Measurements from ENCODE around the gene MBOAT7. TPM values are rescaled to one million over a fixed set of nuclear protein-coding genes. Genes with fewer than 3 reads are reported as not detected.

Gene MBOAT7
- total and polyA plus RNA-seq, 2 donors (not counting 3 experiments of a cell fraction or from before 2014, with no cell fraction given) = 204 to 218 TPM

GRCh38 chr19:54188215-54188871, 1.0 kb downstream of the MBOAT7 start:
- ChIA-PET POLR2A (interaction anchor here (0.6 to 5.2 kb wide), 5 partner anchors 13 to 51 kb away, joined by 3 to 91 read pairs (median 5); partner anchors contain the start of genes CNOT3 and RPS9), CTCF (interaction anchor here (0.6 to 2.2 kb wide), 6 partner anchors 9 to 78 kb away, joined by 3 to 25 read pairs (median 4); no protein-coding TSS in a partner anchor)
- intact Hi-C loops (cut with micrococcal nuclease) (no loop called here), dilution Hi-C loops (cut with MboI; ENCODE audit: extremely low pct_ligation_motif_present, low sequenced_read_pairs) (no loop called here)
- Histone ChIP-seq H3K9ac (replicated peaks; ENCODE audit: extremely low read depth, insufficient read depth, low read length) (peak overlapping the region; percentile 92), H2AFZ (ENCODE audit: low read depth, low read length) (no peak overlapping the region), H3K9me3 (replicated peaks; ENCODE audit: control insufficient read depth, insufficient read depth, low read length) (no peaks in the 10 kb centered on the region), H3K27ac (ENCODE audit: insufficient read depth, low read depth, low read length) (peak overlapping the region; percentile 86), H3K9me1 (replicated peaks; ENCODE audit: control insufficient read depth, extremely low read depth, insufficient read depth, low read length) (no peaks in the 10 kb centered on the region), H3K27me3 (ENCODE audit: control insufficient read depth in 2 of 2, insufficient read depth in 2 of 2, low read length in 2 of 2) (no peaks in the 10 kb centered on the region), H3K36me3 (ENCODE audit: control insufficient read depth in 2 of 2, extremely low read depth in 1 of 2, insufficient read depth in 2 of 2, low read length in 2 of 2) (peaks cover 7 to 14% of the 10 kb centered on the region in 2 experiments), H3K4me3 (replicated peaks in 1 of 3; ENCODE audit: insufficient read depth in 1 of 3, low read depth in 1 of 3, low read length in 3 of 3) (peak overlapping the region; percentile 72 to 87 (median 86)), H3K79me2 (ENCODE audit: control insufficient read depth, insufficient read depth, low read length) (peaks cover 42% of the 10 kb centered on the region), H3K4me1 (ENCODE audit: control insufficient read depth, extremely low read depth, insufficient read depth, low read length) (peaks cover 16% of the 10 kb centered on the region), H3K4me2 (ENCODE audit: insufficient read depth, low read length) (peak overlapping the region; percentile 86), H4K20me1 (replicated peaks; ENCODE audit: control insufficient read depth, extremely low read depth, insufficient read depth, low read length) (no peaks in the 10 kb centered on the region)
- peak; percentile 86 for FAIRE-seq
- no peak for TF ChIP-seq EZH2 (IDR thresholded peaks at IDR 0.05; ENCODE audit: borderline replicate concordance, low read depth, low read length, severe bottlenecking)
- peak; percentile 61 for TF ChIP-seq POLR2AphosphoS5 (IDR thresholded peaks at IDR 0.05; ENCODE audit: insufficient read depth, low read depth, low read length)
- peak; percentile 99 for TF ChIP-seq GATA2 (IDR thresholded peaks at IDR 0.05; ENCODE audit: insufficient read depth, insufficient read length, low read depth, low read length)
- TF ChIP-seq MYC (IDR thresholded peaks at IDR 0.05; ENCODE audit: low read depth, low read length) = no peak
- TF ChIP-seq POLR2A (IDR thresholded peaks at IDR 0.05; ENCODE audit: low read depth, low read length) = peak; percentile 52
- TF ChIP-seq JUN (IDR thresholded peaks at IDR 0.05; ENCODE audit: borderline replicate concordance, insufficient read depth, insufficient read length, low read depth) = peak; percentile 28
- TF ChIP-seq FOS (IDR thresholded peaks at IDR 0.05; ENCODE audit: borderline replicate concordance, insufficient read depth, low read length) = peak; percentile 83
- TF ChIP-seq CTCF (IDR thresholded peaks at IDR 0.05; ENCODE audit: extremely low read depth in 1 of 2, insufficient read depth in 1 of 2, low read depth in 1 of 2, low read length in 2 of 2) = no peak
- no peak for TF ChIP-seq MAX (IDR thresholded peaks at IDR 0.05; ENCODE audit: insufficient read depth, insufficient read length)
- peak; percentile 89 for DNase-seq (ENCODE audit: low read depth, low spot score)
- BruUV-seq (replicated peaks) = TSS peak; percentile 24
